IMR-90 (cell line): ENCODE data around the gene PPP3CA. TPM values are rescaled to one million over a fixed set of nuclear protein-coding genes. Genes with fewer than 3 reads are reported as not detected.

ENCODE experiments used
- ATAC-seq: fragments of 200-7000 bp; cut with Tn5 transposase; 2 replicates; pipeline ENCODE4 v1.9.1; 2020; ENCODE audit warnings: low read depth, mild to moderate bottlenecking, moderate library complexity
- BruUV-seq: library from RNA; stranded (reverse); fragments of 400-500 nt; replicated peaks from 2 replicates; lab custom pipeline; 2021; lab: Mats Ljungman, UMichigan
- CTCF ChIA-PET: fragments of 300-600 bp; formaldehyde crosslinking; extraction: SDS; loops from one replicate; lab custom pipeline; 2021; ENCODE audit warnings: antibody characterized with exemption; lab: Yijun Ruan, JAX
- POLR2A ChIA-PET: fragments of 300-600 bp; sonication (Branson Sonifier 250); formaldehyde crosslinking; loops from one replicate; lab custom pipeline; 2022; ENCODE audit warnings: antibody characterized with exemption; ENCODE audit not compliant: unreplicated experiment; lab: Charles Lee
- DNase-seq: peaks from one replicate; pipeline ENCODE4 v3.0.0; 2013
- H2AFZ ChIP-seq: replicated peaks from 2 replicates; pipeline ENCODE3; 2013; ENCODE audit warnings: low read length, mild to moderate bottlenecking; ENCODE audit not compliant: poor library complexity
- H2AK5ac ChIP-seq: 2 replicates; pipeline ENCODE4 v1.6.1; 2013; ENCODE audit warnings: low read depth, low read length, inconsistent platforms
- H2AK9ac ChIP-seq: replicated peaks from 2 replicates; pipeline ENCODE3; 2013; ENCODE audit warnings: mild to moderate bottlenecking, low read depth, low read length, moderate library complexity; ENCODE audit not compliant: poor library complexity
- H2BK120ac ChIP-seq: 2 replicates; pipeline ENCODE4 v1.6.1; 2013; ENCODE audit warnings: low read depth, low read length, inconsistent platforms
- H2BK15ac ChIP-seq: 3 replicates; pipeline ENCODE4 v1.6.1; 2013; ENCODE audit warnings: low read depth, low read length, inconsistent platforms
- H2BK20ac ChIP-seq: 2 replicates; pipeline ENCODE4 v1.6.1; 2013; ENCODE audit warnings: low read depth, mild to moderate bottlenecking, inconsistent platforms, low read length, moderate library complexity
- H2BK5ac ChIP-seq: 2 replicates; pipeline ENCODE4 v1.6.1; 2013; ENCODE audit warnings: mild to moderate bottlenecking, low read depth, low read length, inconsistent platforms; ENCODE audit not compliant: poor library complexity, severe bottlenecking
- H3K14ac ChIP-seq: replicated peaks from 2 replicates; pipeline ENCODE4 v1.6.1; 2013; ENCODE audit warnings: low read depth, low read length, inconsistent platforms
- H3K18ac ChIP-seq: 2 replicates; pipeline ENCODE4 v1.6.1; 2013; ENCODE audit warnings: low read depth, low read length, control low read depth
- H3K23ac ChIP-seq: 2 replicates; pipeline ENCODE4 v1.6.1; 2013; ENCODE audit warnings: low read depth, low read length, inconsistent platforms
- H3K27ac ChIP-seq: 2 replicates; pipeline ENCODE4 v1.5.1; 2013; ENCODE audit warnings: mild to moderate bottlenecking, control low read depth, low read length; ENCODE audit not compliant: insufficient read depth
- H3K27me3 ChIP-seq: 2 replicates; pipeline ENCODE4 v1.6.1; 2013; ENCODE audit warnings: low read length; ENCODE audit not compliant: control insufficient read depth, insufficient read depth
- H3K36me3 ChIP-seq: 2 replicates; pipeline ENCODE4 v1.6.1; 2013; ENCODE audit warnings: low read length, mixed read lengths; ENCODE audit not compliant: control insufficient read depth, insufficient read depth
- H3K4ac ChIP-seq: 2 replicates; pipeline ENCODE4 v1.6.1; 2013; ENCODE audit warnings: low read depth, low read length, inconsistent platforms
- H3K4me1 ChIP-seq: 2 replicates; pipeline ENCODE4 v1.6.1; 2013; ENCODE audit warnings: low read length, mixed read lengths; ENCODE audit not compliant: control insufficient read depth, insufficient read depth
- H3K4me2 ChIP-seq: 2 replicates; pipeline ENCODE4 v1.6.1; 2013; ENCODE audit warnings: low read depth, mild to moderate bottlenecking, control low read depth, low read length, moderate library complexity
- H3K4me3 ChIP-seq: 2 replicates; pipeline ENCODE4 v1.5.1; 2013; ENCODE audit warnings: low read depth, mild to moderate bottlenecking, control low read depth, low read length, moderate library complexity; ENCODE audit not compliant: insufficient read depth
- H3K56ac ChIP-seq: 2 replicates; pipeline ENCODE4 v1.6.1; 2013; ENCODE audit warnings: low read length, inconsistent platforms; ENCODE audit not compliant: insufficient read depth; ENCODE audit errors: extremely low read depth
- H3K79me1 ChIP-seq, 2 experiments: 2 replicates each; pipeline ENCODE4 v1.6.1; 2013; ENCODE audit warnings: low read length in 2 of 2, inconsistent platforms in 1 of 2, low read depth in 1 of 2
- H3K9ac ChIP-seq: 2 replicates; pipeline ENCODE4 v1.6.1; 2013; ENCODE audit warnings: low read depth, low read length, control low read depth
- H3K9me1 ChIP-seq: 2 replicates; pipeline ENCODE4 v1.6.1; 2013; ENCODE audit warnings: low read length, inconsistent platforms; ENCODE audit not compliant: insufficient read depth
- H3K9me3 ChIP-seq: 2 replicates; pipeline ENCODE4 v1.6.1; 2013; ENCODE audit warnings: low read length; ENCODE audit not compliant: control insufficient read depth, insufficient read depth
- H4K20me1 ChIP-seq: 2 replicates; pipeline ENCODE4 v1.6.1; 2013; ENCODE audit warnings: low read length, inconsistent platforms; ENCODE audit not compliant: insufficient read depth
- H4K5ac ChIP-seq: 2 replicates; pipeline ENCODE4 v1.6.1; 2013; ENCODE audit warnings: mild to moderate bottlenecking, low read depth, low read length, control low read depth
- H4K8ac ChIP-seq, 2 experiments: 2 replicates each; pipeline ENCODE4 v1.6.1; 2013; ENCODE audit warnings: low read depth in 2 of 2, low read length in 2 of 2, control low read depth in 1 of 2, inconsistent platforms in 1 of 2
- H4K91ac ChIP-seq: 2 replicates; pipeline ENCODE4 v1.6.1; 2013; ENCODE audit warnings: low read depth, low read length, inconsistent platforms; ENCODE audit not compliant: insufficient read depth
- FOS ChIP-seq: fragments of 150-350 bp; IDR thresholded peaks from 2 replicates; pipeline ENCODE4 v1.6.1; 2016; ENCODE audit warnings: low read depth, low read length
- MAZ ChIP-seq: IDR thresholded peaks from 2 replicates; pipeline ENCODE4 v1.6.1; 2012; ENCODE audit warnings: low read depth, mild to moderate bottlenecking, low read length, improper control_type of control experiment, moderate library complexity, borderline replicate concordance
- POLR2A ChIP-seq: IDR thresholded peaks from 2 replicates; pipeline ENCODE4 v1.6.1; 2012; ENCODE audit warnings: mild to moderate bottlenecking, low read depth, low read length
- RAD21 ChIP-seq: IDR thresholded peaks from 2 replicates; pipeline ENCODE4 v1.6.1; 2012; ENCODE audit warnings: low read length, improper control_type of control experiment
- RCOR1 ChIP-seq: IDR thresholded peaks from 2 replicates; pipeline ENCODE4 v1.6.1; 2012; ENCODE audit warnings: mild to moderate bottlenecking, low read length, improper control_type of control experiment; ENCODE audit not compliant: insufficient replicate concordance
- WGBS, 2 experiments: methylation state at CpG; one replicate each; pipeline versions ENCODE4 v1.1.5 to v1.1.7; 2013; ENCODE audit warnings: missing lambda C conversion rate in 2 of 2; ENCODE audit not compliant: insufficient read length in 1 of 2; ENCODE audit errors: extremely low coverage in 2 of 2; 5-methylcytosine and 5-hydroxymethylcytosine counted together
- dilution Hi-C: fragments of 300-500 bp; cut with HindIII; formaldehyde crosslinking; loops from one replicate; pipeline ENCODE4 v1.14.3; 2018; ENCODE audit warnings: low sequenced_read_pairs; ENCODE audit not compliant: unreplicated experiment
- in situ Hi-C: fragments of 300-500 bp; cut with MboI; formaldehyde crosslinking; loops from 3 replicates; pipeline ENCODE4 v1.14.3; 2019; ENCODE audit warnings: low sequenced_read_pairs, inconsistent platforms, mixed read lengths
- intact Hi-C: fragments of 100-400 bp; cut with micrococcal nuclease; formaldehyde crosslinking; loops from 2 replicates; pipeline ENCODE4 v1.10.0; 2022
- polyA plus RNA-seq, 3 experiments: library from polyadenylated mRNA; depleted of rRNA; stranded (reverse); fragments of >200 nt; gene quantifications; 2 replicates each; pipeline ENCODE4 v1.2.3, GENCODE V29; 2012; ENCODE audit warnings: low replicate concordance in 1 of 3
- total RNA-seq: library from RNA; depleted of rRNA; stranded (reverse); fragments of >200 nt; gene quantifications from 2 replicates; pipeline ENCODE4 v1.2.3, GENCODE V29; 2012

The PPP3CA gene
- total and polyA plus RNA-seq, 2 of the 4 experiments (the other 2 are of a cell fraction): 14.5 to 48.6 TPM

DNA sequence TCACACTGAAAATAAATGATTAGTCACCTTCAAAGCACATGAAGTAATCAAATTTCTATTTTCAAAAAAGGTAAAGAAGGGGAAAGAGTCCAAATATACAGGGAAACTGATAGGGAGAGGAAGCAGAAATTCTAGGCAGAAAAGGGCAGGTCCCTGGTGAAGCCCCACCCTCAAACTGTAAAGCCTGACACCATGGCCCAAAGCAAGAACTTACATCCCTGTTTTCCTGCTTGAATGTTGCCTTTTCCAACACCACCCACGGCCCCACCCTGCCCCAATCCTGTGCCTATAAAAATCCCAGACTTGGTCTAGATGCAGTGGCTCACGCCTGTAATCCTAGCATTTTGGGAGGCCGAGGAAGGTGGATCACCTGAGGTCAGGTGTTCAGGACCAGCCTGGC, 361.8 kb downstream of the PPP3CA start:
- Histone ChIP-seq H3K27ac (no peak overlapping the region), H3K18ac (no peak overlapping the region), H3K14ac (no peak overlapping the region), H3K36me3 (no peaks in the 10 kb centered on the region), H4K8ac (no peak overlapping the region), H2AK5ac (no peak overlapping the region), H2BK20ac (no peak overlapping the region), H3K4me2 (no peak overlapping the region), H4K5ac (no peak overlapping the region), H3K9me1 (no peaks in the 10 kb centered on the region), H2BK120ac (no peak overlapping the region), H3K79me1 (no peaks in the 10 kb centered on the region), H3K9me3 (no peaks in the 10 kb centered on the region), H2AK9ac (no peak overlapping the region), H3K27me3 (no peaks in the 10 kb centered on the region), H4K91ac (no peak overlapping the region), H4K20me1 (no peaks in the 10 kb centered on the region), H3K4ac (no peak overlapping the region), H3K4me3 (no peak overlapping the region), H2AFZ (no peak overlapping the region), H2BK15ac (no peak overlapping the region), H3K23ac (no peak overlapping the region), H3K9ac (no peak overlapping the region), H3K4me1 (no peaks in the 10 kb centered on the region), H2BK5ac (no peak overlapping the region), H3K56ac (no peak overlapping the region)
- CTCF ChIA-PET: no interaction called here
- BruUV-seq: no TSS peak
- DNase-seq (no peak), ATAC-seq (no peak)
- intact Hi-C loops: no loop called here
- TF ChIP-seq POLR2A (no peak), MAZ (no peak), RCOR1 (no peak), FOS (no peak), RAD21 (no peak)
- dilution Hi-C loops: no loop called here
- 63% methylated on average over 1 of the region's 3 CpGs; no CpG with 5 or more reads in 1 of the 2 experiments for WGBS, 2 experiments
- in situ Hi-C loops: no loop called here
- POLR2A ChIA-PET: no interaction called here
